ENCODE measurements around the gene SPP2. TPM values are rescaled to one million over a fixed set of nuclear protein-coding genes. Genes with fewer than 3 reads are reported as not detected.

Gene SPP2
- polyA plus RNA-seq, 4 donors = 1.9 TPM; not detected in 3

DNA sequence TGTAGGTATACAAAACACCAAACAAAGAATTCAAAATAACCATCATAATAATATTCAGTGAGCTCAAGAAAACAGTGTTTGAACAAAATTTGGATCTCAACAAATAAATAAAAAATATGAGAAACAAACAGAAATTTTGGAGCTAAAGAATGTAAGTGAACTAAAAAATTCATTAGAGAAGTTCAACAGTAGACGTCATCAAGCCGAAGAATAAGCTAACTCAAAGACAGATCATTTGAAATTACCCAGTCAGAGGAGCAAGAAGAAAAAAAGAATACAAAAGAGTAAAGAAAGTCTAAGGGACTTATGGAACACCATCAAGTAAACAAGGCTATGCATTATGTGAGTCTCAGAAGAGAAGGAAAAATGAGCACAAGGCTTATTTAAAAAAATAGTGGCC, 16.6 kb upstream of the SPP2 start:
- DNase-seq (ENCODE audit: low read depth in 4 of 4, low spot score in 2 of 4) = no peak

- no peak for DNase-seq (ENCODE audit: low read depth in 4 of 4, low spot score in 2 of 4)
Observed at GRCh38 chr2:234038076-234038802, 12.3 kb upstream of the SPP2 start.

GRCh38 chr2:234044157-234044556, 6.3 kb upstream of the SPP2 start:
- DNase-seq (ENCODE audit: low read depth in 4 of 4, low spot score in 2 of 4) = no peak

DNA sequence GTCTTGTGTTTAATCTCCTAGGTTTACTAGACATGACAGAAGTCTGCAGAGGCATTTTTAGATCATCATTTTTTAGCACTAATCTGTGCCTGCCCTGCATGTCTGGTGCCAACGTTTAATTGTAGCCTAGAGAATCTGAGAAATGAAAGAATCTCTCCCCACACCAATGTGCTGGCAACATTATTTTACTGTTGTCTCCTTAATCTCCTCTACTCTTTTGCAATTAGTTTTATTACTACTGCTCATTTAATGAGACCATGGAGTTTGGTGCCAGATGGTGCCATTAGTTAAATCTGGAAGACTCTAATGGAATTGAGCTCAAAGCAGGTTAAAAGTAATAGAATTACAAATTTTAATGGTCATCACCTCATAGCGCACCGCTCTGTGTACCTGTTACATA, 4.0 kb upstream of the SPP2 start:
- DNase-seq (ENCODE audit: low read depth in 4 of 4, low spot score in 2 of 4) = no peak

- DNase-seq (ENCODE audit: low read depth in 4 of 4, low spot score in 2 of 4) = no peak
Observed at GRCh38 chr2:234047361-234047760, 3.1 kb upstream of the SPP2 start.

GRCh38 chr2:234048049-234048448, 2.5 kb upstream of the SPP2 start:
- no peak for DNase-seq (ENCODE audit: low read depth in 4 of 4, low spot score in 2 of 4)

- no peak for DNase-seq (ENCODE audit: low read depth in 4 of 4, low spot score in 2 of 4)
Observed at GRCh38 chr2:234051374-234052070, 1.0 kb downstream of the SPP2 start.

- no peak for DNase-seq (ENCODE audit: low read depth in 4 of 4, low spot score in 2 of 4)
Observed at GRCh38 chr2:234058881-234059280, 8.4 kb downstream of the SPP2 start.

GRCh38 chr2:234060236-234060635, 9.7 kb downstream of the SPP2 start:
- no peak for DNase-seq (ENCODE audit: low read depth in 4 of 4, low spot score in 2 of 4)

- DNase-seq (ENCODE audit: low read depth in 4 of 4, low spot score in 2 of 4) = no peak
Observed at GRCh38 chr2:234061624-234062257, 11.2 kb downstream of the SPP2 start.

GRCh38 chr2:234066587-234066986, 16.1 kb downstream of the SPP2 start:
- no peak for DNase-seq (ENCODE audit: low read depth in 4 of 4, low spot score in 2 of 4)

GRCh38 chr2:234071664-234072063, 21.2 kb downstream of the SPP2 start:
- DNase-seq (ENCODE audit: low read depth in 4 of 4, low spot score in 2 of 4) = no peak

GRCh38 chr2:234072454-234072853, 22.0 kb downstream of the SPP2 start:
- DNase-seq (ENCODE audit: low read depth in 4 of 4, low spot score in 2 of 4) = no peak

GRCh38 chr2:234074751-234075517, 24.4 kb downstream of the SPP2 start:
- DNase-seq (ENCODE audit: low read depth in 4 of 4, low spot score in 2 of 4) = no peak

GRCh38 chr2:234075518-234075915, 25.0 kb downstream of the SPP2 start:
- no peak for DNase-seq (ENCODE audit: low read depth in 4 of 4, low spot score in 2 of 4)

DNA sequence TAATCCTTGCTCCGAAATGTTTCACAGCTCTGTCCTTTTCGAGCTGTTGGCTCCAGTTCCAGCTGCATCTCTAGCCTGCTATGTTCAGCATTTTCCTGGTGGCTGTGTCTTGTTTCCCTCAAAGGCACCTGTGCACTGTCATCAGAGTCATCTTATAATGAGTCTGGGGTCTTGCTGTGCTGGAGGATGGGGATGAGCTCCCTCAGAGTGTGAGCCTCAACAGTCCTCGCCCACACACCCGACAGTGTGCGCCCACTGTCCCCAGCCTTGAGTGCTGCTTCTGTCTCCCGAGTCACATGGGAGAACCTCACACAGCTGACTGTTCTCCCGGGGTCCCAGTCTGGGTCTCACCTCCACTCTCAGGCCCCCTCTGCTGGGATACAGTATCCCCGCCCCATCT, 25.4 kb downstream of the SPP2 start:
- no peak for DNase-seq (ENCODE audit: low read depth in 4 of 4, low spot score in 2 of 4)

- DNase-seq (ENCODE audit: low read depth in 4 of 4, low spot score in 2 of 4) = no peak
Observed at GRCh38 chr2:234076451-234076850, 25.9 kb downstream of the SPP2 start.

GRCh38 chr2:234078129-234078528, 27.6 kb downstream of the SPP2 start:
- no peak for DNase-seq (ENCODE audit: low read depth in 4 of 4, low spot score in 2 of 4)

DNA sequence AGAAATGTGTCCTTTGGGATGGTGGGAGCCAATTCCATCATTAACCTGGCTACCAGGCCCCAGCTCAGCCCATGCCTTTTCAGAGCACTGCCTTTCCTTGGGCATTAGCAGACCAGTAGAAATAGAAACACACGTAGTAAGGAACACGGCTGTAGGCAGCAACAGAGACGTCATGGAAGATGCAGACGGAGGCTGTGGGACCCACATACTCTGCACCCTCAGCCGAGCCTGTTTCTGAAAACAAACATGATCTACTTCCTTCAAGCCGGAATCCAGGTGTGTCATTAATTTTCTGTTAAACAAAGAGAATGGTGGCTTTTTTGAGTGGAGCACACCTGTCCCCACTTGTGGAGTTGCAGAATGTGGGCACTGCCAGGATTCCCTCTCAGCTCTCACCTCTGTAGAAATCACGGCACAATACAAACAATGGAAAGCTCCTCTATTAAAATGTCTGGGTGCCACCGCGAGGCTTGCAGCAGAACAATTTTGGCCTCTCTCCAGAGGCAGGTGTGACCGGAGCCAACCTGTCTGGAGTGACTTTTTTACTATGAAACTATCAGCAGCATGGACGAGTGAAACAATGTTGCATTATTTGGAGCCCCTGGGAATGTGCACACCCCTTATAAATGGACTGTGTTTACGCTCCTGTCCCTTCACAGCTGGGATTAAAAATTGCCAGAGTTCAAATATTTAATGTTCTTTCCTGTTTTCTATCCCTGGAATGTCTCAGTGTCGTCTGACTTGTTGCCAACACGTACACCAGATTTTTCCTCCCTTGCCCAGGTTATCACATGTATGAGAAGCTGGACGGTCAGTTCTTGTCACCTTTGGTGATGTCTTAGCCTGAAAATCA, 31.7 kb downstream of the SPP2 start:
- DNase-seq (ENCODE audit: low read depth in 4 of 4, low spot score in 2 of 4) = no peak
